ACHN (cell line): ENCODE results near the gene CHAF1B.
A peak's percentile ranks its signal among the peaks of the same experiment; 100 is the strongest.

Source experiments
- DNase-seq: peaks from one replicate; pipeline ENCODE4 v3.0.0-alpha.2; 2015
- in situ Hi-C: cut with HindIII; loops from 2 replicates; pipeline ENCODE4 v1.10.0; 2017; ENCODE audit warnings: low sequenced_read_pairs, low pct_ligation_motif_present, low pct_unique_long_range_greater_than_20kb

CHAF1B gene

DNA sequence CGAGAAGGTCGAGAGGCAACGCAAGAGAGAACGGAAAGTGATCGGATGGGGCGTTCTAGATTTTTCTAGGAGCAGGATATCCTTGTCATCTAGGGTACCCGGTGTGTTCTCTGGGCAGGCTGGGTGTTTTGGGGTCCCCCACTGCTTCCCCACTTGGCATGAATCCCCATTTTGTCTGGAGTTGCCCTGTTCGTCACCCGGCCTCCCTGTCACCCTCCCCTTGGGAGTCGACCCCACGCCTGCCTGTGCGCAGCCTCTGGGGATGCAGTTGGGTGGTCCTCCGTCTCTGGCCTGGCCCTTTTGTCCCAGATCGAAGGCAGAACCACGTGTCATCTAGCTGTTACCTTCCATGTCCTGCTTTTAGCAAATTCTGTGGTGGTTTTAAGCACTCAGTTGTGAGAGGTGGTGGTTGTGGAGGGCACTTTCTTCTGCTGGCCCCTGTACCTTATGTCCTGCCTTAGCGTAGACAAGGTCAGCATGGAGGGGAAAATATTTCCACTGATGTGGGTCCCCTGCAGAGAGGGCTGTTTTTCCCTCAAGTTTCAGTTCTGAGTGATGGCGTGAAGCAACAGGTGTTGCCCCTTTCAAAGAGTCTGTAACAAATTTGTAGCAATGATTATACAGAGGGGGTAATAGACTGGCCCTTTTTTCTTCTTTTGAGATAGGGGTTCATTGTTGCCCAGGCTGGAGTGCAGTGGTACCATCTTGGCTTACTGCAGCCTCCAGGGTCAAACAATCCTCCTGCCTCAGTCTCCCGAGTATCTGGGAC, 35.6 kb downstream of the CHAF1B start:
- in situ Hi-C loops: no loop called here
- no peak for DNase-seq

DNA sequence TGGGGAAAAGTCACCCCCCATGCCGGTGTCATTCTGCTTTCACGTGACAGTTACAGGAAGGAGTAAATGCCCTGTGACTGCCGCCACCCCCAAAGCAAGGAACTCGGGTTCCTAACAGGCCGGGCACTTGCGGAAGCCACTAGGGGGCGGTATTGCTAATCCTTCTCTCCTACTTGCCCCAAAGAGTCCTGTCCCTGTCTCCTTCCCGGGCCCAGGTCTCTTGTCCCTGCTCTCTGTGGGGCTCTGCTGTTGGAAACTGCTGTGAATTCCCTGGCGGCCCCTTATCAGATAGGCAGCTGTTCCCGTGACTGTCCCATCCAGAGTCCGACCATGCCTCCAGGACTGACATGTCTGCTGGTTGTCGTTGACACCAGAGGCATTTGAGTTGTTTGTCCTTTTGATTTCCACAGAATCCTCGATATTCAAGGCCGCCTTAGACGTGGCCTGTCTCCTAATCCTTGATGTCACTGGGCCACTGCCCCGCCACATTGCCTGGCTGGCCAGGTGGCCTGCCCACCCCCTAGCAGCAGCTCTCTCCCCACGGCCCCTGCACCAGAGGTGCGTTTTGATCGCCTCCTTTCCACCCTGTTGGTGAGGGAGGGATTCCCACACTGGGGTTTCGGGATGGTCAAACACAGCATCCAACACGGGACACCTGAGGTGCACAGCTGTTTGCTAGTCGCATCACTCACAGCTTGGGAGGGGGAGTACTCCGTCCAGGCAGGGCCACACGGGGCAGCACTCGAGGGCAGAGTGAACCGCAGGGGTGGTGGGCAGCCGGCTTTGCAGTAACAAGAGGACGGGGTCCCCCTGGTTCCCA, 37.3 kb downstream of the CHAF1B start:
- peak; percentile 64 for DNase-seq

DNA sequence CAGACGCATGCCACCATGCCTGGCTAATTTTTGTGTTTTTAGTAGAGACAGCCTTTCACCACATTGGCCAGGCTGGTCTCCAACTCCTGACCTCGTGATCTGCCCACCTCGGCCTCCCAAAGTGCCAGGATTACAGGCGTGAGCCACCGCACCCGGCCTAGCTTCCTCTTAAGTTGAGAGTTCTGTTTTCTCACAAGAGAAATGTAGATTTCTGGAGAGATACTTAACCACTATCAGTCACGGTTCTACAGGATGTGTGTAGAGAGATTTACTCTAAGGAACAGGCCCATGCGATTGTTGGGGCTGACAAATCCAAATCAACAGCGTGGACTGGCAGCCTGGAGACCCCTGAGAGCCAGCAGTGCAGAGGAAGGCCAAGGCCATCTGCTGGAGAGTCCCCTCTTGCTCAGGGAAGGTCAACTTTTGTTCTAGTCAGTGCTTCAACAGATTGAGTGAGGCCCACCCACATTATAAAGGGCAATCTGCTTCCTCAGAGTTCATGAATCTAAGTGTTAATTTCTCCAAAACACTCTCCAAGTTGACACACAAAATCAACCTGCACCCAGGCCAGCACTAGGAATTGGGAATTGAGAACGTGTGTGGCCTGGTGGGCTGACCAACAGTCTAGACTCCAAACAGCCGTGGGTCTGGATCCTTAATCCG, 38.7 kb downstream of the CHAF1B start:
- DNase-seq: no peak
- in situ Hi-C loops: no loop called here

More for the DNA sequence above, 37.3 kb downstream of the CHAF1B start:
- in situ Hi-C loops: no loop called here

DNA sequence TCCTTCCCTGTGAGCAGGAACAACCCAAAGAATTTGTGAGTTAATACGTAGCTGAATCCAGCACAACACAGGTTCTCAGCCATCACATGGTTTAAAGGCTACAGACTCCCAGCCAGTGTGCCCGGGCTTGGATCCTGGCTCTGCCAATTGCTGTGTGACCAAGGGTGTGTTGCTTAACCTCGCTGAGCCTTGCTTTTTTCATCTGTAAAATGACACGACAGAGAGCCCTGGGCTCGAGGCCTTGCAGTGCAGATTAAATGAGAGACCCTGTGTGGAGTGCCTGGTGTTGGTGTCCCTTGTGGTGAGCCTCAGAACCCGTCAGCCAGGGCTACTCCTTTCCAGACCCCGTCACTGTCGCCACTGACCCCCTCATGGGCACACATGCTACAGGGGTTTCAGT, 39.4 kb downstream of the CHAF1B start:
- in situ Hi-C loops: no loop called here
- DNase-seq: no peak

DNA sequence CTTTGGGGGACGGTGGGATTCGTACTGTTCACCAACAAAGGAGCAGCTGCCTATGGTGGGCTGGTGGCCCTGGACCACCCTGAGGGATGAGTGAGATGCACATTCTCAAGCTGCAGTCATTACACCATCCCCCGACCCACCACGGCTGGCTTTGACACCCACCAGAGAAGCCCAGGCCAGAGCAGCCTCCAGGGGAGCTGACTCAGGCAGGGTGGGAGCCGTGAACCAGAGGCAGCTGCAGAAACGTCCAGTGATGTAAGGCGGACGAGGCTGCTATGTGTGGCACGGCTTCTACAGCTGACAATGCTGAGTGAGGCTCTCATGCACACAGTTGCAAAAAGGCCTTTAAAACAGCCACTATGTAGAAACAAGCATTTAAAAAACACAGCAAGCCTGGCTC, 40.1 kb downstream of the CHAF1B start:
- in situ Hi-C loops: no loop called here
- no peak for DNase-seq

DNA sequence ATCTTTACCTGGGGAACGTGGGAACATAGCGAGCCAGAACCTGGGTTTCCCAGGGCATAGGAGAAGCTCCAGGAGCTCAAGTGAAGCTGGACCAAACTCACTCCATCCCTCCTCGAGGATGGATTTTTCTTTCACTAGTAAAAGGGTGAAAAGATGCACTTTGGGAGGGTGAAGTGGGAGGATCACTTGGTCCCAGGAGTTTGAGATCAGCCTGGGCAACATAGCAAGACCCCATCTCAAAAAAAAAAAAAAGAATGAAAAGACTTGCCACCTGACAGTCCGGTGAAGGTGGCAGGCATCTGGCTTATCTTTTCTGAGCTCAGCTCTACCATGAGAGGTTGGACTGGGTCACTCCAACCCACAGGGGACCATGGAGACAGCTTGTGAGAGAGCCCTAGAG, 42.3 kb downstream of the CHAF1B start:
- in situ Hi-C loops: no loop called here
- no peak for DNase-seq

DNA sequence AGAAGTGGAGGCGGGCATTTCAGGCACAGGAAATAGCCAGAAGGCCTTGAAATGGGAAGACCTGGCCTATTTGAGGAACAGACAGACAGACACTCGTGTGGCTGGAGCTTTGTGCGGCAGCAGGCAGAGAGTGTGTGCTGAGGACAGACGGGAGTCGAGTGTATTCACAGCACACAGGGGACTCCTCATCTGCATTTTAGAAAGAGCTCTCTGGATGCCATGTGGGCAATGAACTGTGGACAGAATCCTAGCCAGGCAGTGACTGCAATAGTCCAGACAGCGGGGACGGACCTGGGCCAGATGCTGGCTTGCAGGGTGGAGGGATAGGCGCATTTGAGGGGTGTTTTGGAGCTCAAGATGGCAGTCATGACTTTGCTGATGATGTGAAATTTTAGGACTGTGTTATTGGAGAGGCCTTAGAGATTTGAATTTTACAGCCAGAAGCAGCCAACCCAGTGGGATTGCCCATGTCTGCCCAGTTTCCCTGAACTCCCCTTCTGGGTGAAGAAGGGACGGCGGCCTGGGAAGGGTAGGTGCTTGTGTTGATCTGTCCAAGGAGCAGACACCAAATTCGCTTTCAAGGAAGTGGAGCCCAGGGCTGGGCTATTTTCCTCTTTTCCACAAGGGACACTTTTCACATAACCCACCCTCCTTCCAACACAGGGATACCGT, 43.7 kb downstream of the CHAF1B start:
- in situ Hi-C loops: no loop called here
- DNase-seq: peak; percentile 70

DNA sequence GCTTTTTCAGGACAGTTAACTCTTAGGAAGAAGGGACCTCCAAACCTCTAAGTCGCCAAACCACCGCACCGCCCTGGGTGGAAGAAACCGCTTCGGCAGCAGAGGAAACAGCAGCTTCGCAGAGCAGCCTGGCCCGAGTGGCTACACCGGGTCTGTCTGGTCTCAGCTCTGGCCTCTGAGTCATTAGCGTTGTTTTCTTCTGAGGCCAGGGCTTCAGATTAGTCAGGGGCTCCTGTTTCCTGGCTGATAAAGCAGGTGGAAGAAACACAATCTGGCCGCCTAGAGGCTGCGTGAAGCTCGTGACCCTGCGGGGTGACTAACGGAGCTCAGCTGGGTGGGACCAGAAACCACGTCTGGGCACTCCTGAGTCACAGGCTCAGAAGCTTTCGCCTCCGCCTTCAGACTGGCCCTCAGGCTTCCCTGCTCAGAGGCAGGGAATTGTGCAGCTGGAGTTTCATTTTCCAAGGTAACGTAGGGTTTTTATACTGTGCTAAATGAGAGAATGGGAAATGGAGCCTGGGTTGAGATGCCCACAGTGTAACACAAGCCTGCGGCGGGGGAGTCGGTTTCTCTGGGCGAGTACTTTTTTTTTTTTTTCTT, 44.9 kb downstream of the CHAF1B start:
- peak; percentile 97 for DNase-seq
- in situ Hi-C loops: no loop called here

DNA sequence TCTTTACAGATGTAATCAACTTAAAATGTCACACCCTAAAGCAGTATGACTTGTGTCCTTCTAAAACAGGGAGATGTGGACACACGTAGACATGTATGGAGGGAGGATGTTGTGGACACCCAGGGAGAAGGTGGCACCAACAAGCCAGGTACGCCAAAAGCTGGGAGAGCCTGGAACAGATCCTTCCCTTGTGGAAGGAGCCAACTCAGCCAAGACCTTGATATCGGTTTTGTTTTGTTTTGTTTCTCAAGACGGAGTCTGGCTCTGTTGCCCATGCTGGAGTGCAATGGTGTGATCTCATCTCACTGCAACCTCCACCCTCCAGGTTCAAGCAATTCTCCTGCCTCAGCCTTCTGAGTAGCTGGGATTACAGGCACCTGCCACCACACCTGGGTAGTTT, 45.6 kb downstream of the CHAF1B start:
- in situ Hi-C loops: no loop called here
- DNase-seq: peak; percentile 18

DNA sequence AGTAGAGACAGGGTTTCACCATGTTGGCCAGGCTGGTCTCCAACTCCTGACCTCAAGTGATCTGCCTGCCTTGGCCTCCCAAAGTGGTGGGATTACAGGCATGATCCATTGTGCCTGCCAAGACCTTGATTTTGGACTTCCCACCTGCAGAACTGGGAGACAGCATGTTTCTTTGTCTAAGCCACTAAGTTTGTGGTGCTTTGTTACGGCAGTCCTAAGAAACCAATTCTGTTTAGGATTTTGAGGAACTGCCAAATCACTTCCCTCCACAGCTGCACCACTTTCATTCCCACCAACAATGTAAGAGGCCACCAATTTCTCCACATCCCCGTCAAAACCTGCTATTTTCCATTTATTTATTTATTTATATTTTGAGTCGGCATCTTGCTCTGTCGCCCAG, 46.1 kb downstream of the CHAF1B start:
- in situ Hi-C loops: no loop called here
- DNase-seq: no peak

DNA sequence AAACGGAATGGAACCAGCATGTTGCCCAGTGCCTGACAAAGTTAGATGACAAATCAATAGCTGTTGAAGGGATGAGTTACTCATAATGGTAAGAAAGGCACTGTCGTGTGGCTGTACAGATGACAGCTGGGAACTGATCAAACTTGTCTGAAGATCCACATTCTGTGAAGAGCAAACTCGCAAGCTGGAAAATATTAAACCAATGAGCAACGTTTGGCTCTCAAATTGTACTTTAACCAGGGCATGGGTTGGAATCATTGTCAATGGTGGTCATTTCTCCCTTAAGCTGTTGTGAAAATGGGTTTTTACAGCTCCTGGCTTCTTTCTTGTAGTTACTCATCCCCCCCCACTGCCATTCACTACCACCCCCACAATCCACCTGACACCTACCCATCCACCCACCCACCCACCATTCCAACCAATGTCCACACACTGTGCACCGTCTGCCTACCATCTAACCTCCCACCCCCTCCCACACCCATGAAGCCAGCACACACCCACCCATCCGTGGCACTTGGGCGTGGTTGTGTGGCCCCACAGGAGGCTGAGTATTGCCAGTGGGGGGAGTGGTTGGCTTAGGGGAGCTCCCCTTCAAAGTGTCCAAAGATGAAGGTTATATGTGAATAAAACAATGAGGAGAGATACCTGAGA, 48.0 kb downstream of the CHAF1B start:
- in situ Hi-C loops: no loop called here
- no peak for DNase-seq

DNA sequence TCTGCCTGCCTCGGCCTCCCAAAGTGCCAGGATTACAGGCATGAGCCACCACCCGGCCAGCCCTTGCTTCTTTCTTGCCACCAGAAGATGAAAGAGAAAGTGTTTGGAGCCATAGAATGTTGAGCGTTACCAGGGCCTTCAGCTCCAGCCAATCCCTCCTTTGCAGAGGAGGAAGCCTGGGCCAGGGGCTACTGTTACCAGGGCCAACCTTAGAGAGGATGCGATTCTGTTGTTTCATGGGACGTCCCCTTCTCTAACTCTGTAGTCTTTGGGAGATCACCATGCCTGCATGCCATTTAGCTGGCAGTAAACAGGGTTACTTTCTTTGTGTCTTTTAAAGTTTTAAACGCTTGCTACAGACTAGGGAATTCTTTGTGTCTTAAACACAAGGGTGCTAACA, 49.0 kb downstream of the CHAF1B start:
- in situ Hi-C loops: no loop called here
- DNase-seq: no peak

DNA sequence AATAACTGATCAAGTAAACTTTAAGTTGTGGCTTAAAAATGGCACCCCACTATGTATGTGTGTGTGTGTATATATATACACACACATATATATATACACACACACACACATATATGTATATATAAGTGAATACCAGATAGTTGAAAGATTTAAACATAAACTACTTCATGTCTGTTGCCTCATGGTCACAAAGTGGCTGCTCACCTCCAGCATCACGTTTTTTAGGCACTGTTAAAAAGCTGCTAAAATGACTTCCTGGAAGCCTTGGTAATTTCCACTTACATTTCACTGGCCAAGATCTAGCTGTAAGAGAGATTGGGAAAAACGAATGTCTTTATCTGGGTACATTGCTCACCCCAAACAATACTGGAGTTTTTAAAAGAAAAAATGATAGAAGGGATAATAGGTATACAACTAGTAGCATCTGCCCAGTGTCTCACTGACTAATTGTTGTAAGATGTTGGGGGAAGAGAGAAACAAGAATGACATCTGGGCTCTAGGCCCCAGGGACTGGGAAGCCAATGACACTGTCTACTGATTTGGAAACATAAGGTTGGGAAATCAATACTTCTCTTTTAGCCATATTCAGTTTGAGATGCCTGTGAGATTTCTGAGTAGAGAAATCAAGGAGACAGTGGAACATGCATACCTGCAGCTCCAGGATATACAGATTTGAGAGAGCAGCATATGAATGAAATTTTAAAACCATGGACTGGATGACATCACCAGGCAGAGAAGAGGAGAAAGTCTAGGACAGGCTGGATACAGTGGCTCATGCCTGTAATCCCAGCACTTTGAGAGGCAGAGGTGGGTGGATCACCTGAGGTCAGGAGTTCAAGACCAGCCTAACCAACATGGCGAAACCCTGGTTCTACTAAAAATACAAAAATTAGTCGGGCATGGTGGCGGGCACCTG, 51.9 kb downstream of the CHAF1B start:
- in situ Hi-C loops: no loop called here
- DNase-seq: no peak

DNA sequence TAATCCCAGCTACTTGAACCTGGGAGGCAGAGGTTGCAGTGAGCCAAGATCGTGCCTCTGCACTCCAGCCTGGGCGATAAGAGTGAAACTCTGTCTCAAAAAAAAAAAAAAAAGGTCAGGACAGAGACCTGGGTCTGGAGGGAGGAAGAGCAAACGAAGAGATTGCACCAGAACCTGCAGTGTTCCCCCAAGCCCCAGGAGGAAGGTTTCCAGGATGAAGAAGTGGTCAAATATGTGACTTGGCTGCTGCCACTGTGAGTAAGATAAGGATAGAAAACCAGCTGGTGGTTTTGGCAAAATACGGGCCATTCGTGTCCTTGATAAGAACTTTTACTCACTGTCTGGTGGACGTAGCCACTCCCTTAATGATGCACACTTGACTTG, 52.5 kb downstream of the CHAF1B start:
- no peak for DNase-seq
- in situ Hi-C loops: no loop called here

DNA sequence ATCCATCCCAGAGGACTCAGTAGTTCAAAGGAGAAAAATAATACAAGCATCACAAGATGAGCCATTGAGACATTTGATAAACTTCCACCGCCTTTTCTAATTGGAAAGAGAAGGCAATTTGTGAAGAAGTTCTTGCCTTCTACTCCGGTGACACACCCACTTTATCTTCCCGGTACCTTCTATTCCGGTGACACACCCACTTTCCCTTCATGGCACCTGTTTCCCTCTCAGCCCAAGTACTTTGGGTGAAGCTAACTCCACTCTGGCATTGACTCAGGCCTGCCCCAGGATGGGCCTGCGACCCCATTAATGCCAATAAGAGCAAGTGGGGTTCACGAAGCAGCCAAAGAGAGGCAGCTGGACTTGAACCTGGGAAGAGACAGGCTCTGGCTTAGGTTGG, 56.5 kb downstream of the CHAF1B start:
- DNase-seq: no peak
- in situ Hi-C loops: no loop called here

DNA sequence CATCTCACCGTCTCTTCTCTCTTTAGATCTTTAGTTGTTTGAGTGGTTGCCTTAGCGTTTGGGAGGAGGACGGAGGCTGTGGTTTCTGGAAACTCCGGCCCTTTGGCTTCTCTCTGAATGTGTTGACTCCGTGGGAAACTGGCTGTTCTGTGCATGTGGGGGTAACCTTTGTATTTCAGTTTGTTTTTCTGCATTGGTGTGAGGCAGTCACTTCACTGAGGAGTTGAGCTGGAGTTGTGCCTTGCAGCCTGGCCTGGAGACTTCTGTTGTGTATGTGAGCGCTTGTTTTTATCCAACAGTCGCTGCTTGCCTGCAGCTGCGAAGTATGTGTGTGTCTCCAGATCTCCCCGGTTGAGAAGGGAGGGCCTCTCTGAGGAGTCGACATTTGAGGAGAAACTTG, 61.1 kb downstream of the CHAF1B start:
- in situ Hi-C loops: no loop called here
- no peak for DNase-seq

DNA sequence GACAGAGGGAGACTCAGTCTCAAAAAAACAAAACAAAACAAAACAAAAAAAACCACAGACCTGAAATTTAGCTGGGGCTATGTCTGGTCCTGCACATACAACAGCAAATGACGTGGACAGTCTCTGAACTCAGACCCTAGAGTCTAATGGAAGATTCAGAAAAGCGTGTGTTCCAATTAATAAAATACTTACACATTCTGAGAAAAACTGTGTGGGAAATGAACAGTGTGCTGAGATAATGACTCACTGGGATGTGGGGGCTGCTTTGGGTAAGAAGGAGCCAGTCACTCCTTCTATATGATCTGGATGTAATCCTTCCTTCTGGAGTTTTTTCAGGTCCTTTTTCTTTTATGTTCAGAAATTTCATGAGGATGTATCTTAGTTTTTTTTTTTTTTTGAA, 65.3 kb downstream of the CHAF1B start:
- in situ Hi-C loops: no loop called here
- no peak for DNase-seq
